HepG2 (cell line): ENCODE data around the gene ZC3H4. TPM values are rescaled to one million over a fixed set of nuclear protein-coding genes. Genes with fewer than 3 reads are reported as not detected.

Source experiments
- ATAC-seq: fragments of 200-7000 bp; cut with Tn5 transposase; 3 replicates; pipeline ENCODE4 v1.9.1; 2020; ENCODE audit warnings: mild to moderate bottlenecking, moderate library complexity
- BruUV-seq: library from RNA; stranded (reverse); fragments of 400-500 nt; replicated peaks from 2 replicates; lab custom pipeline; 2021; lab: Mats Ljungman, UMichigan
- CTCF ChIA-PET: fragments of 300-600 bp; formaldehyde crosslinking; extraction: SDS; loops from one replicate; lab custom pipeline; 2021; ENCODE audit warnings: low total read pairs, inconsistent platforms, low intra/inter-chr PET ratio; lab: Yijun Ruan, JAX
- POLR2A ChIA-PET: fragments of 350-600 bp; sonication (Branson Sonifier 250); formaldehyde crosslinking; loops from one replicate; lab custom pipeline; 2020; ENCODE audit warnings: antibody characterized with exemption, inconsistent platforms; lab: Yijun Ruan, JAX
- DNase-seq: peaks from one replicate; pipeline ENCODE4 v3.0.0-alpha.2; 2015; ENCODE audit warnings: low spot score
- FAIRE-seq: peaks from 3 replicates; lab custom pipeline; 2011; peaks lifted over from hg19 to GRCh38; lab: Jason Lieb, UNC
- H2AFZ ChIP-seq: one replicate; pipeline ENCODE4 v1.6.1; 2011; ENCODE audit warnings: low read length, inconsistent platforms
- H3K27ac ChIP-seq: fragments of 300-600 bp; 3 replicates; pipeline ENCODE4 v1.8.0; 2011; ENCODE audit warnings: mixed run types, mild to moderate bottlenecking, mixed read lengths, low read length, inconsistent platforms; ENCODE audit not compliant: insufficient read depth; ENCODE audit errors: extremely low read length
- H3K27me3 ChIP-seq, 2 experiments: fragments of 200-600 bp in 1 of 2; 2 replicates in 1 of 2; 3 replicates in 1 of 2; pipeline versions ENCODE4 v1.6.0 to v1.8.0; 2011; ENCODE audit warnings: low read length in 2 of 2, mild to moderate bottlenecking in 2 of 2, moderate library complexity in 2 of 2, inconsistent platforms in 1 of 2; ENCODE audit not compliant: insufficient read depth in 2 of 2, control insufficient read depth in 1 of 2
- H3K36me3 ChIP-seq, 2 experiments: fragments of 200-600 bp in 1 of 2; replicated peaks in 1 of 2; 2 replicates in 1 of 2; 3 replicates in 1 of 2; pipeline versions ENCODE4 v1.5.1 to v1.8.0; 2011; ENCODE audit warnings: low read length in 2 of 2, inconsistent platforms in 1 of 2; ENCODE audit not compliant: insufficient read depth in 2 of 2, control insufficient read depth in 1 of 2
- H3K4me1 ChIP-seq: 2 replicates; pipeline ENCODE4 v1.5.1; 2012; ENCODE audit warnings: low read length, inconsistent platforms; ENCODE audit not compliant: insufficient read depth
- H3K4me2 ChIP-seq: 2 replicates; pipeline ENCODE4 v1.6.0; 2011; ENCODE audit warnings: low read depth, low read length, inconsistent platforms
- H3K4me3 ChIP-seq, 3 experiments: fragments of 200-600 bp in 1 of 3; sonication (generic), shearing (Covaris generic) in 1 of 3; replicated peaks in 1 of 3; 2 replicates each; pipeline ENCODE4 v1.5.1; 2011 to 2016; ENCODE audit warnings: low read length in 3 of 3, inconsistent platforms in 2 of 3, low read depth in 2 of 3, mild to moderate bottlenecking in 2 of 3, control low read depth in 1 of 3, mixed read lengths in 1 of 3; ENCODE audit not compliant: insufficient read depth in 1 of 3
- H3K79me2 ChIP-seq: one replicate; pipeline ENCODE4 v1.6.1; 2011; ENCODE audit warnings: low read length, inconsistent platforms; ENCODE audit not compliant: insufficient read depth
- H3K9ac ChIP-seq: 2 replicates; pipeline ENCODE4 v1.6.0; 2011; ENCODE audit warnings: mild to moderate bottlenecking, low read depth, low read length, inconsistent platforms; ENCODE audit not compliant: insufficient read depth
- H3K9me3 ChIP-seq: 2 replicates; pipeline ENCODE4 v1.5.1; 2012; ENCODE audit warnings: mild to moderate bottlenecking, low read length
- H4K20me1 ChIP-seq: 2 replicates; pipeline ENCODE4 v1.6.0; 2011; ENCODE audit warnings: inconsistent platforms, mild to moderate bottlenecking, low read length, moderate library complexity; ENCODE audit not compliant: insufficient read depth
- ARNTL ChIP-seq: sonication (generic); formaldehyde crosslinking; IDR thresholded peaks from 2 replicates; pipeline ENCODE4 v1.4.0; 2020; ENCODE audit warnings: mild to moderate bottlenecking, missing genetic modification reagents
- CHCHD3 ChIP-seq: sonication (generic); formaldehyde crosslinking; IDR thresholded peaks from 2 replicates; pipeline ENCODE4 v1.8.0; 2022; ENCODE audit warnings: mild to moderate bottlenecking, missing genetic modification reagents, moderate library complexity
- HHEX ChIP-seq: IDR thresholded peaks from 2 replicates; pipeline ENCODE4 v1.6.1; 2016; ENCODE audit warnings: control low read depth
- ISL2 ChIP-seq: sonication (generic); formaldehyde crosslinking; IDR thresholded peaks from 2 replicates; pipeline ENCODE4 v1.5.0; 2020; ENCODE audit warnings: missing genetic modification reagents
- NFE2L1 ChIP-seq: sonication (generic); formaldehyde crosslinking; IDR thresholded peaks from 2 replicates; pipeline ENCODE4 v1.4.0; 2020; ENCODE audit warnings: missing genetic modification reagents, mild to moderate bottlenecking, borderline replicate concordance
- NFIB ChIP-seq: sonication (generic); formaldehyde crosslinking; IDR thresholded peaks from 2 replicates; pipeline ENCODE4 v1.9.0; 2021; ENCODE audit warnings: missing genetic modification reagents, mild to moderate bottlenecking, borderline replicate concordance
- PREB ChIP-seq: sonication (generic); formaldehyde crosslinking; IDR thresholded peaks from 2 replicates; pipeline ENCODE4 v1.4.0; 2020; ENCODE audit warnings: missing genetic modification reagents
- SIX1 ChIP-seq: sonication (generic); formaldehyde crosslinking; IDR thresholded peaks from 2 replicates; pipeline ENCODE4 v1.4.0; 2020; ENCODE audit warnings: missing genetic modification reagents, borderline replicate concordance
- ZBTB1 ChIP-seq: sonication (generic); formaldehyde crosslinking; IDR thresholded peaks from 2 replicates; pipeline ENCODE4 v1.4.0; 2020; ENCODE audit warnings: missing genetic modification reagents, borderline replicate concordance
- ZNF33B ChIP-seq: sonication (generic); formaldehyde crosslinking; IDR thresholded peaks from 2 replicates; pipeline ENCODE4 v1.5.1; 2020; ENCODE audit warnings: mild to moderate bottlenecking, missing genetic modification reagents
- ZNF598 ChIP-seq: sonication (generic); formaldehyde crosslinking; IDR thresholded peaks from 2 replicates; pipeline ENCODE4 v1.5.1; 2020; ENCODE audit warnings: mild to moderate bottlenecking, missing genetic modification reagents, borderline replicate concordance
- WGBS: methylation state at CpG from one replicate; pipeline ENCODE4 v1.1.6; 2017; ENCODE audit warnings: low lambda C conversion rate; 5-methylcytosine and 5-hydroxymethylcytosine counted together
- in situ Hi-C: cut with HindIII; loops from 2 replicates; pipeline ENCODE4 v1.10.0; 2017; ENCODE audit warnings: low pct_unique_long_range_greater_than_20kb; ENCODE audit not compliant: extremely low pct_ligation_motif_present
- intact Hi-C: fragments of 100-400 bp; cut with micrococcal nuclease; formaldehyde crosslinking; loops from one replicate; pipeline ENCODE4 v1.10.0; 2022; ENCODE audit not compliant: unreplicated experiment
- polyA plus RNA-seq, 8 experiments: library from polyadenylated mRNA; depleted of rRNA in 3 of 8; stranded (reverse) in 7 of 8; unstranded in 1 of 8; fragments of >200 nt; fragmentation: Illumina TruSeq in 4 of 8; extraction: Trizol in 4 of 8; gene quantifications; 2 replicates each; pipeline versions ENCODE4 v1.2.1 to v1.2.3, GENCODE V29; 2011 to 2016; ENCODE audit warnings: low read depth in 4 of 8, missing spikeins in 1 of 8, mixed read lengths in 1 of 8; ENCODE audit not compliant: insufficient read depth in 1 of 8
- total RNA-seq, 5 experiments: library from RNA; depleted of rRNA; stranded (reverse); fragments of >200 nt; fragmentation: Illumina TruSeq; extraction: Trizol; gene quantifications; 2 replicates each; pipeline ENCODE4 v1.2.3, GENCODE V29; 2016; ENCODE audit warnings: low read depth in 1 of 5
- TF ChIP-seq, protein P1 (sequence below): sonication (generic); formaldehyde crosslinking; IDR thresholded peaks from 2 replicates; pipeline ENCODE4 v1.5.0; 2020; ENCODE audit warnings: missing genetic modification reagents
- TF ChIP-seq, protein P2 (sequence below), 2 experiments: sonication (generic) in 1 of 2; formaldehyde crosslinking in 1 of 2; IDR thresholded peaks; 2 replicates each; pipeline versions ENCODE4 v1.5.1 to v1.6.1; 2011 to 2020; ENCODE audit warnings: borderline replicate concordance in 1 of 2, low read depth in 1 of 2, low read length in 1 of 2, mild to moderate bottlenecking in 1 of 2, missing genetic modification reagents in 1 of 2, moderate library complexity in 1 of 2
- TF ChIP-seq, protein P3 (sequence below): sonication (generic); formaldehyde crosslinking; IDR thresholded peaks from 2 replicates; pipeline ENCODE4; 2020; ENCODE audit warnings: missing genetic modification reagents, mild to moderate bottlenecking, borderline replicate concordance

ZC3H4 gene
- total and polyA plus RNA-seq, 2 of the 13 experiments (the other 11 are each of a cell fraction or from before 2014, with no cell fraction given) = 1.8 to 10.7 TPM

- TF ChIP-seq CHCHD3 (CRISPR knock-in tag) (no peak), NFIB (no peak)
Measured at GRCh38 chr19:47096721-47097120, 16.9 kb downstream of the ZC3H4 start (continued).

DNA sequence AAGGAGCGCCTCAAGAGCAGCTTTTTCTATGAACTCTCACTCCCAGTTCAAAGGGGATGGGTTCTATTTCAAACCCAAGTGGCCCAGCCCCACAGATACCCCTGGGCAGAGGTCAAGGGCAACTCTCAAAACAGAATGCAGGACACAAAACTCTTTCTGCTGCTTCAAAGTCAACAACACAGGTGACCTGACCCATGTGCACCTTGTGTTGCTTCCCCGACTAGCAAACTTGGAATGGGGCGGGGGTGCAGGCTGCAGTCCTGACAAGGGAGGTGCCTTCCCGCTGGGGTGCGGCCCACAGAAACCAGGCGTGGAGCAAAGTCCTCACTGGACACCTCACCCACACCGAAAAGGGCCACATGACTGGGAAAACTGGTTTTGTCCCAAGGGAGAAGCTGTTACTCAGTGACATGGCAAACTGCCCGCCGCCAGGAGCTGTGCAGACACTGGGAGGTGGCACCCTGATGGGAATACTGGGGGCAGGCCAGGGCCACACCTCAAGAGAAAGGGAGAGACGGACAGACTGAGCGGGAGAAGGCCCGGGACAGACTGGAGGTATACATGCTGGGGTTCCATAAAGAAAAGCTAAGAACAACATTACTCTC, 17.4 kb downstream of the ZC3H4 start:
- no peaks in the 10 kb centered on the region for H4K20me1 ChIP-seq
- TF ChIP-seq, protein P1, sequence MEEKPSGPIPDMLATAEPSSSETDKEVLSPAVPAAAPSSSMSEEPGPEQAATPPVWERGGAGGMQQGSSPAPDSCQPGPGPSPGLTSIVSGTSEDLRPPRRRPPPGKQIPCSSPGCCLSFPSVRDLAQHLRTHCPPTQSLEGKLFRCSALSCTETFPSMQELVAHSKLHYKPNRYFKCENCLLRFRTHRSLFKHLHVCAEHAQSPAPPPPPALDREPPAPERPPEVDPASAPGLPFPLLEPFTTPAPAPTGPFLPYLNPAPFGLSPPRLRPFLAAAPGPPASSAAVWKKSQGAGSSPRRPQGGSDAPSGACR (CRISPR knock-in tag) = peak; percentile 79
- peak; percentile 90 for TF ChIP-seq SIX1
- peak; percentile 78 for TF ChIP-seq ISL2 (CRISPR knock-in tag)
- TF ChIP-seq NFE2L1 = no peak
- TF ChIP-seq ARNTL = peak; percentile 90
- TF ChIP-seq ZBTB1 = no peak
- TF ChIP-seq, protein P2, sequence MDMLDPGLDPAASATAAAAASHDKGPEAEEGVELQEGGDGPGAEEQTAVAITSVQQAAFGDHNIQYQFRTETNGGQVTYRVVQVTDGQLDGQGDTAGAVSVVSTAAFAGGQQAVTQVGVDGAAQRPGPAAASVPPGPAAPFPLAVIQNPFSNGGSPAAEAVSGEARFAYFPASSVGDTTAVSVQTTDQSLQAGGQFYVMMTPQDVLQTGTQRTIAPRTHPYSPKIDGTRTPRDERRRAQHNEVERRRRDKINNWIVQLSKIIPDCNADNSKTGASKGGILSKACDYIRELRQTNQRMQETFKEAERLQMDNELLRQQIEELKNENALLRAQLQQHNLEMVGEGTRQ (IDR thresholded peaks at IDR 0.05; ENCODE audit: low read depth, low read length) = peak; percentile 68
- TF ChIP-seq, protein P2 (CRISPR knock-in tag; IDR thresholded peaks at IDR 0.05; ENCODE audit: borderline replicate concordance) = peak; percentile 81; the same call in 1 of the 2 replicates
- no peak for TF ChIP-seq PREB
- TF ChIP-seq, protein P3, sequence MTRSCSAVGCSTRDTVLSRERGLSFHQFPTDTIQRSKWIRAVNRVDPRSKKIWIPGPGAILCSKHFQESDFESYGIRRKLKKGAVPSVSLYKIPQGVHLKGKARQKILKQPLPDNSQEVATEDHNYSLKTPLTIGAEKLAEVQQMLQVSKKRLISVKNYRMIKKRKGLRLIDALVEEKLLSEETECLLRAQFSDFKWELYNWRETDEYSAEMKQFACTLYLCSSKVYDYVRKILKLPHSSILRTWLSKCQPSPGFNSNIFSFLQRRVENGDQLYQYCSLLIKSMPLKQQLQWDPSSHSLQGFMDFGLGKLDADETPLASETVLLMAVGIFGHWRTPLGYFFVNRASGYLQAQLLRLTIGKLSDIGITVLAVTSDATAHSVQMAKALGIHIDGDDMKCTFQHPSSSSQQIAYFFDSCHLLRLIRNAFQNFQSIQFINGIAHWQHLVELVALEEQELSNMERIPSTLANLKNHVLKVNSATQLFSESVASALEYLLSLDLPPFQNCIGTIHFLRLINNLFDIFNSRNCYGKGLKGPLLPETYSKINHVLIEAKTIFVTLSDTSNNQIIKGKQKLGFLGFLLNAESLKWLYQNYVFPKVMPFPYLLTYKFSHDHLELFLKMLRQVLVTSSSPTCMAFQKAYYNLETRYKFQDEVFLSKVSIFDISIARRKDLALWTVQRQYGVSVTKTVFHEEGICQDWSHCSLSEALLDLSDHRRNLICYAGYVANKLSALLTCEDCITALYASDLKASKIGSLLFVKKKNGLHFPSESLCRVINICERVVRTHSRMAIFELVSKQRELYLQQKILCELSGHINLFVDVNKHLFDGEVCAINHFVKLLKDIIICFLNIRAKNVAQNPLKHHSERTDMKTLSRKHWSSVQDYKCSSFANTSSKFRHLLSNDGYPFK (CRISPR knock-in tag) = peak; percentile 23; the same call in 1 of the 2 replicates
- TF ChIP-seq ZNF33B (CRISPR knock-in tag) = peak; percentile 68
- peak; percentile 26; the same call in 1 of the 2 replicates for TF ChIP-seq ZNF598 (CRISPR knock-in tag)
- no peak for TF ChIP-seq HHEX

More for the DNA sequence above, 17.4 kb downstream of the ZC3H4 start:
- no TSS peak for BruUV-seq
- ChIA-PET CTCF (interaction anchor here (1.3 kb wide), 1 partner anchor 11 kb away, joined by 3 read pairs; no protein-coding TSS in a partner anchor), POLR2A (interaction anchor here (1.1 to 11.1 kb wide), 13 partner anchors 8 to 161 kb away, joined by 3 to 456 read pairs (median 7); partner anchors contain the start of genes CCDC9, SAE1 and ZC3H4)
- peak overlapping the region; percentile 9 to 64 (median 30); a peak in 5 of 6 replicates for H3K4me3 ChIP-seq
- H3K79me2 ChIP-seq = peaks cover 53% of the 10 kb centered on the region
- H2AFZ ChIP-seq = no peak overlapping the region
- 2% methylated on average over 6 of the region's 12 CpGs for WGBS
- H3K4me2 ChIP-seq = peak overlapping the region; percentile 70
- no peaks in the 10 kb centered on the region for H3K9me3 ChIP-seq
- H3K36me3 ChIP-seq = peaks cover 10 to 27% of the 10 kb centered on the region in 2 experiments
- H3K4me1 ChIP-seq = peaks cover 72% of the 10 kb centered on the region
- H3K9ac ChIP-seq = peak overlapping the region; percentile 72
- H3K27me3 ChIP-seq = no peaks in the 10 kb centered on the region
- intact Hi-C loops = loop anchor here (1.0 kb wide), 2 partner anchors 11 to 17 kb away; partner anchors contain the start of gene ZC3H4
- FAIRE-seq (peak; percentile 99), ATAC-seq (peak; percentile 88), DNase-seq (peak; percentile 97)
- in situ Hi-C loops = no loop called here
- H3K27ac ChIP-seq = peak overlapping the region; percentile 91
